ENCODE results near the gene SIX3.

Gene SIX3

GRCh38 chr2:44972771-44973535, 31.5 kb downstream of the SIX3 start:
- Histone ChIP-seq H3K4me2 (ENCODE audit: low read length) (peak overlapping the region; percentile 41), H2AFZ (ENCODE audit: low read length) (no peak overlapping the region), H3K27ac (ENCODE audit: low read depth, low read length, poor library complexity, severe bottlenecking) (no peak overlapping the region), H3K79me2 (ENCODE audit: insufficient read depth, low read length) (no peaks in the 10 kb centered on the region), H3K36me3 (ENCODE audit: insufficient read depth, low read length) (no peaks in the 10 kb centered on the region), H3K9me2 (ENCODE audit: low read depth, low read length) (no peaks in the 10 kb centered on the region), H3K9me3 (ENCODE audit: low read length) (no peaks in the 10 kb centered on the region), H3F3A (ENCODE audit: insufficient read depth, low read length) (no peaks in the 10 kb centered on the region), H3K9ac (ENCODE audit: low read length) (no peak overlapping the region), H3K4me1 (ENCODE audit: insufficient read depth, low read length, severe bottlenecking) (peaks cover 5% of the 10 kb centered on the region), H3K4me3 (ENCODE audit: low read depth, low read length, poor library complexity, severe bottlenecking) (no peak overlapping the region), H4K20me1 (ENCODE audit: insufficient read depth, low read length) (no peaks in the 10 kb centered on the region), H3K27me3 (ENCODE audit: insufficient read depth, low read length) (no peaks in the 10 kb centered on the region)
- TF ChIP-seq EZH2 (IDR thresholded peaks at IDR 0.05; ENCODE audit: borderline replicate concordance, low read length): no peak
- TF ChIP-seq, protein P1, sequence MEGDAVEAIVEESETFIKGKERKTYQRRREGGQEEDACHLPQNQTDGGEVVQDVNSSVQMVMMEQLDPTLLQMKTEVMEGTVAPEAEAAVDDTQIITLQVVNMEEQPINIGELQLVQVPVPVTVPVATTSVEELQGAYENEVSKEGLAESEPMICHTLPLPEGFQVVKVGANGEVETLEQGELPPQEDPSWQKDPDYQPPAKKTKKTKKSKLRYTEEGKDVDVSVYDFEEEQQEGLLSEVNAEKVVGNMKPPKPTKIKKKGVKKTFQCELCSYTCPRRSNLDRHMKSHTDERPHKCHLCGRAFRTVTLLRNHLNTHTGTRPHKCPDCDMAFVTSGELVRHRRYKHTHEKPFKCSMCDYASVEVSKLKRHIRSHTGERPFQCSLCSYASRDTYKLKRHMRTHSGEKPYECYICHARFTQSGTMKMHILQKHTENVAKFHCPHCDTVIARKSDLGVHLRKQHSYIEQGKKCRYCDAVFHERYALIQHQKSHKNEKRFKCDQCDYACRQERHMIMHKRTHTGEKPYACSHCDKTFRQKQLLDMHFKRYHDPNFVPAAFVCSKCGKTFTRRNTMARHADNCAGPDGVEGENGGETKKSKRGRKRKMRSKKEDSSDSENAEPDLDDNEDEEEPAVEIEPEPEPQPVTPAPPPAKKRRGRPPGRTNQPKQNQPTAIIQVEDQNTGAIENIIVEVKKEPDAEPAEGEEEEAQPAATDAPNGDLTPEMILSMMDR (IDR thresholded peaks at IDR 0.05; ENCODE audit: low read length): no peak

GRCh38 chr2:44974064-44974715, 32.7 kb downstream of the SIX3 start:
- Histone ChIP-seq H4K20me1 (ENCODE audit: insufficient read depth, low read length) (no peaks in the 10 kb centered on the region), H3K4me1 (ENCODE audit: insufficient read depth, low read length, severe bottlenecking) (peaks cover 5% of the 10 kb centered on the region), H3K27me3 (ENCODE audit: insufficient read depth, low read length) (no peaks in the 10 kb centered on the region), H3K9me3 (ENCODE audit: low read length) (no peaks in the 10 kb centered on the region), H3K9me2 (ENCODE audit: low read depth, low read length) (no peaks in the 10 kb centered on the region), H3K36me3 (ENCODE audit: insufficient read depth, low read length) (no peaks in the 10 kb centered on the region), H3K79me2 (ENCODE audit: insufficient read depth, low read length) (no peaks in the 10 kb centered on the region), H3K27ac (ENCODE audit: low read depth, low read length, poor library complexity, severe bottlenecking) (no peak overlapping the region), H3K9ac (ENCODE audit: low read length) (no peak overlapping the region), H3F3A (ENCODE audit: insufficient read depth, low read length) (no peaks in the 10 kb centered on the region), H3K4me3 (ENCODE audit: low read depth, low read length, poor library complexity, severe bottlenecking) (no peak overlapping the region), H3K4me2 (ENCODE audit: low read length) (no peak overlapping the region), H2AFZ (ENCODE audit: low read length) (no peak overlapping the region)
- TF ChIP-seq, protein P1 (IDR thresholded peaks at IDR 0.05; ENCODE audit: low read length): peak; percentile 62
- no peak for TF ChIP-seq EZH2 (IDR thresholded peaks at IDR 0.05; ENCODE audit: borderline replicate concordance, low read length)

DNA sequence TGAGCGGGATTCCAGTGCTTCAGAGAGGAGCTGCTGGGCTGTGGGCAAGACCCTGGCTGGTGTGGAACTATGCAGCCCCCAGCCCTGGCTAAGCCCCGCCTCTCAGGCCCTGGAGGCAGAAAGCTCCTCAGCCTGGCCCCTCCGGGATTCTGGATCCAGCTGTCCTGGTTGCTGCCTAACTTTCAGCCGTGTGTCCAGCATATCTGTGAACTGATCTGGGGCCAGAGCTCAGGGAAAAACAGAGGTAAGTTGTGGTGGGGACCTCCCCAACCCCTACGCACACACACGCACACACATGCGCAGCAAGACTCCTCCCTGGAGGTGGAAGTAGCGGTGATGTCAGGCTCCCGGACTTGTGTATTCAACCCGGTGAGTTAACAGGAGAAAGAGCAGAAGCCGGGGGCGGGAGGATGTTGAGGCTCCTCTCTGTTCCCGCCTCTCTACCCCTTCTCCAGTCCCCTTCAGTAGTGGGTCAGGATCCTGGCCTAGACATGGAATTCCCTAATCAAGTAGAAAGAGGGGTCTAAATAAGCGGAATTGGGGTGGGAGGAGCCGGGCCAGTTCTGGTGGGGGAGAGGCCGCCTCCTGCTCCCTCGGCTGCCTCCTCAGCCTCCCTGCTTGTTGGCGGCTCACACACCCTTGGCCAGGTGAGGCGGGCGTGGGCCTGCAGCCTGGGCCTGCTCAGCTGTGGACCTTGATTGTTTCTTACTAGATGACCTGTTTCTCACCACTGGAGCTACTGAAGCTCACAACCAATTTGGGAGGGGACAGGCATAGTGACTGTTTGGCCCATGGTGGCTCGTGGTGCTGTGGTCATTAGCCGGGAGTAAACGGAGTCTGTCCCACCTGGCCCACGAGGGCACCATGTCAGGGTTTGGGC, 34.3 kb downstream of the SIX3 start:
- Histone ChIP-seq H3K4me3 (ENCODE audit: low read depth, low read length, poor library complexity, severe bottlenecking) (no peak overlapping the region), H2AFZ (ENCODE audit: low read length) (no peak overlapping the region)

More for the DNA sequence above, 34.3 kb downstream of the SIX3 start:
- Histone ChIP-seq H3K9me2 (ENCODE audit: low read depth, low read length) (no peaks in the 10 kb centered on the region), H3K9me3 (ENCODE audit: low read length) (no peaks in the 10 kb centered on the region), H3F3A (ENCODE audit: insufficient read depth, low read length) (no peaks in the 10 kb centered on the region), H3K27ac (ENCODE audit: low read depth, low read length, poor library complexity, severe bottlenecking) (no peak overlapping the region), H3K36me3 (ENCODE audit: insufficient read depth, low read length) (no peaks in the 10 kb centered on the region), H3K9ac (ENCODE audit: low read length) (no peak overlapping the region), H3K4me2 (ENCODE audit: low read length) (no peak overlapping the region), H4K20me1 (ENCODE audit: insufficient read depth, low read length) (no peaks in the 10 kb centered on the region), H3K79me2 (ENCODE audit: insufficient read depth, low read length) (no peaks in the 10 kb centered on the region), H3K4me1 (ENCODE audit: insufficient read depth, low read length, severe bottlenecking) (peaks cover 5% of the 10 kb centered on the region), H3K27me3 (ENCODE audit: insufficient read depth, low read length) (no peaks in the 10 kb centered on the region)
- TF ChIP-seq, protein P1 (IDR thresholded peaks at IDR 0.05; ENCODE audit: low read length): no peak
- no peak for TF ChIP-seq EZH2 (IDR thresholded peaks at IDR 0.05; ENCODE audit: borderline replicate concordance, low read length)

Data from OCI-LY1 (cell line).